Cardiac fibroblast (primary cell): ENCODE results near the gene ANKRA2.
A peak's percentile ranks its signal among the peaks of the same experiment; 100 is the strongest.

Experiments
- DNase-seq, 2 donors: peaks; one replicate each; pipeline versions ENCODE4 v3.0.0 to v3.0.0-alpha.2; 2010; ENCODE audit warnings: low read depth in 2 of 2
- H3K4me3 ChIP-seq, 2 donors: replicated peaks in 1 of 2; 1 replicate in 1 of 2; 2 replicates in 1 of 2; pipeline ENCODE4 v1.5.1; 2011; ENCODE audit warnings: low read depth in 2 of 2, low read length in 2 of 2, mild to moderate bottlenecking in 2 of 2, moderate library complexity in 1 of 2
- TF ChIP-seq, protein P1 (sequence below): IDR thresholded peaks from one replicate; pipeline ENCODE4 v1.5.1; 2011; ENCODE audit warnings: low read depth, mild to moderate bottlenecking, low read length, inconsistent platforms

ANKRA2 gene

GRCh38 chr5:73603998-73604397 is 38.6 kb upstream of the ANKRA2 start:
- no peak overlapping the region for H3K4me3 ChIP-seq
- peak in 1 of 2 donors; percentile 82 for DNase-seq
- TF ChIP-seq, protein P1, sequence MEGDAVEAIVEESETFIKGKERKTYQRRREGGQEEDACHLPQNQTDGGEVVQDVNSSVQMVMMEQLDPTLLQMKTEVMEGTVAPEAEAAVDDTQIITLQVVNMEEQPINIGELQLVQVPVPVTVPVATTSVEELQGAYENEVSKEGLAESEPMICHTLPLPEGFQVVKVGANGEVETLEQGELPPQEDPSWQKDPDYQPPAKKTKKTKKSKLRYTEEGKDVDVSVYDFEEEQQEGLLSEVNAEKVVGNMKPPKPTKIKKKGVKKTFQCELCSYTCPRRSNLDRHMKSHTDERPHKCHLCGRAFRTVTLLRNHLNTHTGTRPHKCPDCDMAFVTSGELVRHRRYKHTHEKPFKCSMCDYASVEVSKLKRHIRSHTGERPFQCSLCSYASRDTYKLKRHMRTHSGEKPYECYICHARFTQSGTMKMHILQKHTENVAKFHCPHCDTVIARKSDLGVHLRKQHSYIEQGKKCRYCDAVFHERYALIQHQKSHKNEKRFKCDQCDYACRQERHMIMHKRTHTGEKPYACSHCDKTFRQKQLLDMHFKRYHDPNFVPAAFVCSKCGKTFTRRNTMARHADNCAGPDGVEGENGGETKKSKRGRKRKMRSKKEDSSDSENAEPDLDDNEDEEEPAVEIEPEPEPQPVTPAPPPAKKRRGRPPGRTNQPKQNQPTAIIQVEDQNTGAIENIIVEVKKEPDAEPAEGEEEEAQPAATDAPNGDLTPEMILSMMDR, result no peak

- DNase-seq, result no peak
- no peak overlapping the region for H3K4me3 ChIP-seq
- TF ChIP-seq, protein P1, result no peak
Measured at GRCh38 chr5:73599380-73599779, 33.9 kb upstream of the ANKRA2 start.

- no peak overlapping the region for H3K4me3 ChIP-seq
- TF ChIP-seq, protein P1, result peak; percentile 38
- DNase-seq, result peak; percentile 36 to 46
Measured at GRCh38 chr5:73596705-73597328, 31.4 kb upstream of the ANKRA2 start.

DNA sequence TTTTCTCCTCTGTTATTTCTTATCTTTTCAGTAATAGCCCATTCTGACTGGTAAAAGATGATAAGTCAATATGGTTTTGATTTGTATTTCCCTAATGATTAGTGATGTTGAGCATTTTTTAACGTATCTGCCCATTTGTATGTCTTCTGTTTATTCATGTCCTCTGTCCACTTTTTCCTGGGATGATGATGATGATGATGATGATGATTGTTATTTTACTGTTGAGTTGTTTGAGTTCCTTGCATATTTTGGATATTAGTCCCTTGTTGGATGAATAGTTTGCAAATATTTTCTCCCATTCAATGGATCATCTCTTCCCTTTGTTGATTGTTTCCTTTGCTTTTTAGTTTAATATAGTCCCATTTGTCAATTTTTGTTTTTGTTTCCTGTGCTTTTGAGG is 27.1 kb upstream of the ANKRA2 start:
- TF ChIP-seq, protein P1, result no peak

GRCh38 chr5:73591698-73592501 is 26.5 kb upstream of the ANKRA2 start:
- TF ChIP-seq, protein P1, result no peak
- no peak overlapping the region for H3K4me3 ChIP-seq
- peak; percentile 51 to 65 for DNase-seq

More for the DNA sequence above, 27.1 kb upstream of the ANKRA2 start:
- DNase-seq, result peak; percentile 6 to 84
- no peak overlapping the region for H3K4me3 ChIP-seq

DNA sequence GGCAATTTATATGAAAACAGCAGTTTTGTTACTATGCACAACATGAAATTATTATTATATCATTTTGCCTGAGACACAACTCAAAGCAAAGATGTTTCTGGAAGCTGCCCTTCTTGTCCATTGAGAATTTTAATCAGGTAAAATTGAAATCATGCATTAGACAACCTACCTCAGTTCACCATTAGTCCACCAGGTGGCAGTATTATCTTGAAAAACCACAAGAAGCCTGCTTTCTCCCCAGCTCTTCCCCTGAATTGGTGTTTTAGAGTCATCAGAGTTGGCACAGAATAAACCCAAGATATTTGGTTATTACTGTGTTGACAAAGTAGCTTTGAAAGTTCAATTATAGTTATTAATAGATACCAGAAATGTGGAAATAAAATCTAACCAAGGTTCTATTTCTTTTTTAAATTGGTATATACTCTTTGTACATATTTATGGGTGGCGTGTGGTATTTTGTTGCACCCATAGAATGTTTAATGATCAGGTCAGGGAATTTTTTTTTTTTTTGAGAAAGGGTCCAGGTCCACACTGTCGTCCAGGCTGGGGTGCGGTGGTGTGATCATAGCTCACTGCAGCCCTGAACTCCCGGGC is 25.8 kb upstream of the ANKRA2 start:
- no peak overlapping the region for H3K4me3 ChIP-seq
- DNase-seq, result peak; percentile 93 to 97
- TF ChIP-seq, protein P1, result peak; percentile 62
